ENCODE results near the gene DOCK3. TPM values are rescaled to one million over a fixed set of nuclear protein-coding genes. Genes with fewer than 3 reads are reported as not detected.
"Not testable (repeated sequence)": the region's sequence is repeated elsewhere in the genome, so short reads cannot be mapped to it uniquely, and the experiment has no call there.

Gene DOCK3
- total RNA-seq, 1 experiment from 2014 or later, result 0.26 TPM

DNA sequence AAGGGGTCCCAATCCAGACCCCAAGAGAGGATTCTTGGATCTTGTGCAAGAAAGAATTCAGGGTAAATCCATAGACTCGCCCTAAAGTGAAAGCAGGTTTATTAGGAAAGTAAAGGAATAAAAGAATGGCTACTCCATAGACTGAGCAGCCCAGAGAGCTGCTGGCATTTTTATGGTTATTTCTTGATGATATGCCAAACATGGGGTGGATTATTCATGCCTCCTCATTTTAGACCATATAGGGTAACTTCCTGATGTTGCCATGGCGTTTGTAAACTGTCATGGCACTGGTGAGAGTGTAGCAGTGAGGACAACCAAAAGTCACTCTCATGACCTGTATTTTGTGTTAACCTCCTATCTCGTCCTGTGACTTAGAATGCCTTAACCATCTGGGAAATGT, 142.2 kb downstream of the DOCK3 start:
- in situ Hi-C loops (cut with HindIII; ENCODE audit: low pct_unique_long_range_greater_than_20kb, low sequenced_read_pairs), result no loop called here
- DNase-seq (ENCODE audit: low read depth, low spot score), result no peak

GRCh38 chr3:50817756-50818529, 143.2 kb downstream of the DOCK3 start:
- DNase-seq (ENCODE audit: low read depth, low spot score), result peak; percentile 6
- in situ Hi-C loops (cut with HindIII; ENCODE audit: low pct_unique_long_range_greater_than_20kb, low sequenced_read_pairs), result no loop called here

- no peak for DNase-seq (ENCODE audit: low read depth, low spot score)
- in situ Hi-C loops (cut with HindIII; ENCODE audit: low pct_unique_long_range_greater_than_20kb, low sequenced_read_pairs), result no loop called here
Measured at GRCh38 chr3:50819882-50820281, 145.2 kb downstream of the DOCK3 start.

DNA sequence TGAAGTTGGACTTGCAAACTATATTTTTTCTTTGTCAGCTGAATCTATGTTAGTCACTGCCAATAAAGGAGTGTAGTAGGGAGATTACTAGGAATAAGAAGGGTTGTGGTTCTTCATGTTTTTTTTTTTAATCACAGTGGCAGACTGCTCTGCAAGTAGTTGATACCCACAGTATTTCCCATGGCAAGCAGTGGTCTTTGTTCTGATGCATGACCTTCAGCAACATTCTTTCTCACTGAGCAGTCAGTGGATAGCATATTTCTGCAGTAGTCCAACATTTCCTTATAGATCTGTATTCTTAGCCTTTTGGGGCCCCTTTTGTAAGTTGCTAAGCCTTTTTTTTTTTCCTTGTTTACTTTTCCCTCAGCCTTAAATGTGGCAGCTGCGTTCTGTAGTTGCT, 151.1 kb downstream of the DOCK3 start:
- no peak for DNase-seq (ENCODE audit: low read depth, low spot score)

GRCh38 chr3:50830451-50830850, 155.7 kb downstream of the DOCK3 start:
- in situ Hi-C loops (cut with HindIII; ENCODE audit: low pct_unique_long_range_greater_than_20kb, low sequenced_read_pairs), result no loop called here
- DNase-seq (ENCODE audit: low read depth, low spot score), result peak; percentile 15

More for the DNA sequence above, 151.1 kb downstream of the DOCK3 start:
- in situ Hi-C loops (cut with HindIII; ENCODE audit: low pct_unique_long_range_greater_than_20kb, low sequenced_read_pairs), result no loop called here

DNA sequence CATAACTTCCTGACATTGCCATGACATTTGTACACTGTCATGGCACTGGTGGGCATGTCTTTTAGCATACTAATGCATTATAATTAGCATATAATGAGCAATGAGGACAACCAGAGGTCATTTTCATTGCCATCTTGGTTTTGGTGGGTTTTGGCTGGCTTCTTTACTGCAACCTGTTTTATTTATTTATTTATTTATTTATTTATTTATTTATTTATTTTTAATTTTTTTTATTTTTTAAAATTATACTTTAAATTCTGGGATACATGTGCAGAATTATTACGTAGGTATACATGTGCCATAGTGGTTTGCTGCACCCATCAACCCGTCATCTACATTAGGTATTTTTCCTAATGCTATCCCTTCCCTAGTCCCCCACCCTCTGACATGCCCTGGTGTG, 156.3 kb downstream of the DOCK3 start:
- DNase-seq (ENCODE audit: low read depth, low spot score); in situ Hi-C loops (cut with HindIII; ENCODE audit: low pct_unique_long_range_greater_than_20kb, low sequenced_read_pairs): not testable (repeated sequence)

DNA sequence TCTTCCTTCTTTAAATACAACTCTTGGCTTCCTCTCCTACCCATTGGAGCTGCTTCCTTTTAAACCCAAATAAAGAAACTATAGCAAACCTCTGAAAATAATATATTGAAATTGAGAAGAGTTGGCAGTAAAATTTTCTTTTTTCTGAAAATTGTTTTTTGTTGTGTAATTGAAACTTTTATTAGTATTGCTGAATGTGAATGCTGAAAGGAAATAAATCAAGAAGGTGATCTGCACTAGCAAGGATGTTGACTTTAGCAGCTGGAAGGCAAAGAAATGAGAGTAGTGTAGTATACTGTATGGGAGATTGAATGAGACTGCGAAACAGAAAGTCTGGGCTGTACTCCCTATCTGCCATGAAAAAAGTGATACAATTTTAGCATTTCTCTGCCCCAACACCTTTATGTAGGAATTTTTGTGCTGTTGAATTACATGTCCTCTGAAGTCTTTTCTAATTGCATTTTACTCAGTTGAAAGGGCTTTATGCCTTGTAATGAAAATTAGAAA, 166.3 kb downstream of the DOCK3 start:
- no peak for DNase-seq (ENCODE audit: low read depth, low spot score)
- in situ Hi-C loops (cut with HindIII; ENCODE audit: low pct_unique_long_range_greater_than_20kb, low sequenced_read_pairs), result no loop called here

- no peak for DNase-seq (ENCODE audit: low read depth, low spot score)
- in situ Hi-C loops (cut with HindIII; ENCODE audit: low pct_unique_long_range_greater_than_20kb, low sequenced_read_pairs), result no loop called here
Measured at GRCh38 chr3:50848308-50848707, 173.6 kb downstream of the DOCK3 start.

DNA sequence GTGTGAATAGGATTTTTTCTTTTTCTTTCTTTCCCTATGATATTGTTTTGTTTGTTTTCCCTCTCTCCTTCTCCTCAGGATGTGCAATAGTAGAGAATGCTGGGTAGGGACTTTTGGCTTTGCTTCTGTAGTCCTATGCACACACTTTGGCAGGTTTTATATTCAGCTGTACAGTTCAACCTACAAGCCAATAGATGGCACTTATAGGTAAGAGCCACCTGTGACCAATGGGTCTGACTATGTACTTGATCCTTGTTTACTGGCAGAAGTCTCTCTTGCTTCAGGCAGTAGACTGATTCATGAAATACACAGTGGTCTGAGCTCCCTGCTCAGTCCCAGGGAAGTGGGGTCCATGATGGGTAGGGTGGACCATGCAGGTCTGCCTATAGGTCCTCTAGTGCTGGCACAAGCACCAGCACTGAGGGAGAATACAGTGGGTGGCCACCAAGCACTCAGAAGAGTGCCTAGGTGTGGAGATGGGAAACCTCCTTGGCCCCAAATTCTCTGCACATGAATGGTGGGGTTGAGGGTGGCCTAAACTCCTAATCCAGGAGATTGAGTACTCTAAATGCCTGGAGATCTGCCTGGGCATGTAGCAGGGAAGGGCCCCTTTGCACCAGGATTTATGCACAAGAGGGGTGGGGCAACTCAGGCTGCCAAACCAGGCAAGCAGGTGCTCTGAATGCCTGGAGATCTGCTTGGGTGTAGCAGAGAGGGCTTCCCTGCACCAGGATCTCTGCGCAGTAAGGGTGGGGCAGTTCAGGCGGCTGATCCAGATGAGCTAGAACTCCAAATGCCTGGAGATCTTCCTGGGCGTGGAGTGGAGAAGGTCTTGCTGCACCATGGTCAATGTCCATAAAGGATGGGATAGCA, 176.1 kb downstream of the DOCK3 start:
- in situ Hi-C loops (cut with HindIII; ENCODE audit: low pct_unique_long_range_greater_than_20kb, low sequenced_read_pairs), result no loop called here
- no peak for DNase-seq (ENCODE audit: low read depth, low spot score)

DNA sequence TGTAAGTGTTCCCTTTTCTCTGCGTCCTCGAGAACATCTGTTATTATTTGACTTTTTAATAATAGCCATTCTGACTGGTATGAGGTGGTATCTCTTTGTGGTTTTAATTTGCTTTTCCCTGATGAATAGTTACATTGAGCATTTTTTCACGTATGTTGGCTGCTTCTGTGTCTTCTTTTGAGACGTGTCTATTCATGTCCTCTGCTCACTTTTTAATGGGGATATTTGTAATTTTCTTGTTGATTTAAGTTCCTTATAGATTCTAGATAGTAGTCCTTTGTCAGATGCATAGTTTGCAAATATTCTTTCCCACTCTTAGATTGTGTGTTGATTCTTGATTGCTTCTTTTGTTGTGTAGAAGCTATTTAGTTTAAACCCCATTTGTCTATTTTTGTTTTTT, 179.2 kb downstream of the DOCK3 start:
- DNase-seq (ENCODE audit: low read depth, low spot score), result peak; percentile 19
- in situ Hi-C loops (cut with HindIII; ENCODE audit: low pct_unique_long_range_greater_than_20kb, low sequenced_read_pairs), result no loop called here

- in situ Hi-C loops (cut with HindIII; ENCODE audit: low pct_unique_long_range_greater_than_20kb, low sequenced_read_pairs), result no loop called here
Measured at GRCh38 chr3:50862221-50862620, 187.5 kb downstream of the DOCK3 start.

DNA sequence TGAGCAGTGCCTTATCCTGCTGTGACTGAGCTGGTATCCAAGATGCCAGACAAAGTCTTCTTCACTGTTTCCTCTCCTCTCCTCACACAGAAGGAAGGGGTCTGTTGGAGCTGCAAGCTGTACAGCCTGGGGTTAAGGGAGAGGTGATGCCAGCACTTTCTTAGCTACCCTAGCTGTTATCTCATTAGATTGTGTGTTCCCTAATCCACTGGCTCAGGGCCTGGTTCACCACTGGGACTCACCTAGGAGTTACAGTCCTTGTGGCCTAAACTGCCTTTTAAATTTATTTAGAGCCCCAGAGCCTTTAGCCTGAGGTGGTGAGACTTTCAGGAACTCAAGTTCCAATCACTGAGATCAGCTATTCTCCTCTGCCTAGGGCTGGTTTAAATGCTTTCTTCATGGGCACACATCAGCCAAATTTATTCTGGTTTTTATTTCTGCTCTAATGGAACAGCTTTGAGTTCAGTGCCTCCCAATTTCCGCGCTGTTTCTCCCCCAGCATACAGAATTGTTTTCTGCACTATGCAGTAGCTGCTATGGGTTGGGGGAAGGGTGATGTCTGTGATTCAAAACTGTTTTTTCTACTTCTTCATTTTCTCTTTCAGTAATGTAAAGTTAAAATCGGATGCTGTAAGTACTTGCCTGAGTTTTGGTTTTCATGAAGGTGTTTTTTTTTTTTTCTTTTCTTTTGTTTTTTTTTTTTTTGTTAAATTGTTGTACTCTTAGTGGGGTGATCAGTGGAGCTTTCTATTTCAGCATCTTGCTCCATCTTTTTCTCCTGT, 198.8 kb downstream of the DOCK3 start:
- in situ Hi-C loops (cut with HindIII; ENCODE audit: low pct_unique_long_range_greater_than_20kb, low sequenced_read_pairs), result no loop called here
- DNase-seq (ENCODE audit: low read depth, low spot score), result no peak

More at GRCh38 chr3:50862221-50862620, 187.5 kb downstream of the DOCK3 start:
- peak; percentile 28 for DNase-seq (ENCODE audit: low read depth, low spot score)

DNA sequence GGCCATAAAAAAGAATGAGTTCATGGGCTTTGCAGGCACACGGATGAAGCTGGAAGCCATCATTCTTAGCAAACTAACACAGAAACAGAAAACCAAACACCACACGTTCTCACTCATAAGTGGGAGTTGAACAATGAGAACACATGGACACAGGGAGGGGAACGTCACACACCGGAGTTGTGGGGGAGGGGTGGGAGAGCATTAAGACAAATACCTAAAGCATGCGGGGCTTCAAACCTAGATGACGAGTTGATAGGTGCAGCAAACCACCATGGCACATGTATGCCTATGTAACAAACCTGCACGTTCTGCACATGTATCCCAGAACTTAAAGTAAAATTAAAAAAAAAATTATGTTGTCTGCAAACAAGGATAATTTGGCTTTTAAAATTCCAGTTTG, 200.1 kb downstream of the DOCK3 start:
- DNase-seq (ENCODE audit: low read depth, low spot score); in situ Hi-C loops (cut with HindIII; ENCODE audit: low pct_unique_long_range_greater_than_20kb, low sequenced_read_pairs): not testable (repeated sequence)

- in situ Hi-C loops (cut with HindIII; ENCODE audit: low pct_unique_long_range_greater_than_20kb, low sequenced_read_pairs), result no loop called here
- DNase-seq (ENCODE audit: low read depth, low spot score), result no peak
Measured at GRCh38 chr3:50876947-50877346, 202.2 kb downstream of the DOCK3 start.

DNA sequence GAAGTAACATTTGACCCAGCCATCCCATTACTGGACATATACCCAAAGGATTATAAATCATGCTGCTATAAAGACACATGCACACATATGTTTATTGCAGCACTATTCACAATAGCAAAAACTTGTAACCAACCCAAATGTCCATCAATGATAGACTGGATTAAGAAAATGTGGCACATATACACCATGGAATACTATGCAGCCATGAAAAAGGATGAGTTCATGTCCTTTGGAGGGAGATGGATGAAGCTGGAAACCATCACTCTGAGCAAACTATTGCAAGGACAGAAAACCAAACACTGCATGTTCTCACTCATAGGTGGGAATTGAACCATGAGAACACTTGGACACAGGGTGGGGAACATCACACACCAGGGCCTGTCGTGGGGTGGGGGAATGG, 208.0 kb downstream of the DOCK3 start:
- in situ Hi-C loops (cut with HindIII; ENCODE audit: low pct_unique_long_range_greater_than_20kb, low sequenced_read_pairs); DNase-seq (ENCODE audit: low read depth, low spot score): not testable (repeated sequence)

- no peak for DNase-seq (ENCODE audit: low read depth, low spot score)
- in situ Hi-C loops (cut with HindIII; ENCODE audit: low pct_unique_long_range_greater_than_20kb, low sequenced_read_pairs), result no loop called here
Measured at GRCh38 chr3:50883755-50884154, 209.0 kb downstream of the DOCK3 start.

- DNase-seq (ENCODE audit: low read depth, low spot score), result peak; percentile 52
- in situ Hi-C loops (cut with HindIII; ENCODE audit: low pct_unique_long_range_greater_than_20kb, low sequenced_read_pairs), result no loop called here
Measured at GRCh38 chr3:50885070-50885850, 210.5 kb downstream of the DOCK3 start.

Data from SK-MEL-5 (cell line).